Upper lobe of left lung (tissue), 6 donors: ENCODE results near the gene CIC. TPM values are rescaled to one million over a fixed set of nuclear protein-coding genes. Genes with fewer than 3 reads are reported as not detected.

Source experiments
- ATAC-seq, 2 donors: fragments of 200-7000 bp; cut with Tn5 transposase; one replicate each; pipeline ENCODE4 v1.9.1; 2022; ENCODE audit warnings: mild to moderate bottlenecking in 2 of 2, moderate library complexity in 2 of 2; ENCODE audit not compliant: low FRiP score in 2 of 2
- DNase-seq, 2 donors: peaks; one replicate each; pipeline ENCODE4 v3.0.0-alpha.2; 2019 to 2020
- H3K27ac ChIP-seq, 4 donors: fragments of 200-600 bp; sonication (generic); one replicate each; pipeline ENCODE4 v1.5.1; 2016 to 2019
- H3K27me3 ChIP-seq, 4 donors: fragments of 200-600 bp; sonication (generic); one replicate each; pipeline ENCODE4 v1.5.1; 2017 to 2019
- H3K36me3 ChIP-seq, 4 donors: fragments of 200-600 bp; sonication (generic); one replicate each; pipeline ENCODE4 v1.5.1; 2016 to 2019
- H3K4me1 ChIP-seq, 4 donors: fragments of 200-600 bp; sonication (generic); one replicate each; pipeline ENCODE4 v1.5.1; 2018 to 2019
- H3K4me3 ChIP-seq, 4 donors: fragments of 200-600 bp; sonication (generic); one replicate each; pipeline ENCODE4 v1.5.1; 2017 to 2019; ENCODE audit warnings: mild to moderate bottlenecking in 2 of 4, moderate library complexity in 1 of 4
- H3K9me3 ChIP-seq, 4 donors: fragments of 200-600 bp; sonication (generic); one replicate each; pipeline ENCODE4 v1.5.1; 2018 to 2019
- EP300 ChIP-seq, 4 donors: sonication (generic); formaldehyde crosslinking; IDR thresholded peaks; one replicate each; pipeline ENCODE4 v1.5.1; 2017; ENCODE audit warnings: antibody characterized with exemption in 4 of 4, control low read depth in 2 of 4
- POLR2A ChIP-seq, 4 donors: fragments of 450-650 bp; IDR thresholded peaks; one replicate each; pipeline ENCODE4 v1.5.1; 2016 to 2017; ENCODE audit warnings: antibody characterized with exemption in 4 of 4, mild to moderate bottlenecking in 2 of 4
- POLR2AphosphoS5 ChIP-seq, 2 donors: sonication (generic); formaldehyde crosslinking; IDR thresholded peaks; one replicate each; pipeline ENCODE4 v1.5.1; 2017; ENCODE audit warnings: antibody characterized with exemption in 2 of 2
- WGBS, 2 donors: methylation state at CpG; one replicate each; pipeline ENCODE4 v1.1.5; 2017 to 2018; 5-methylcytosine and 5-hydroxymethylcytosine counted together
- total RNA-seq, 6 donors: library from RNA; depleted of rRNA in 4 of 6; stranded (reverse); fragments of >200 nt in 4 of 6; gene quantifications; one replicate each; pipeline versions ENCODE4 v1.1.0 to v1.2.1, GENCODE V29; 2016 to 2021
- TF ChIP-seq, protein P1 (sequence below), 6 experiments: fragments of 450-650 bp in 4 of 6; fragments of 200-600 bp in 2 of 6; sonication (generic) in 2 of 6; IDR thresholded peaks; one replicate each; pipeline ENCODE4 v1.5.1; 2016 to 2019; ENCODE audit warnings: antibody characterized with exemption in 6 of 6
- donor health status: DM: no; HTN: no; CAD: no; lungs with moderate emphysema.
- donor health status: DM: no; HTN: yes; CAD: no; lungs with severe emphysema.

The CIC gene
- total RNA-seq, 6 donors from 2014 or later: 52.6 to 170 (median 77.7) TPM

DNA sequence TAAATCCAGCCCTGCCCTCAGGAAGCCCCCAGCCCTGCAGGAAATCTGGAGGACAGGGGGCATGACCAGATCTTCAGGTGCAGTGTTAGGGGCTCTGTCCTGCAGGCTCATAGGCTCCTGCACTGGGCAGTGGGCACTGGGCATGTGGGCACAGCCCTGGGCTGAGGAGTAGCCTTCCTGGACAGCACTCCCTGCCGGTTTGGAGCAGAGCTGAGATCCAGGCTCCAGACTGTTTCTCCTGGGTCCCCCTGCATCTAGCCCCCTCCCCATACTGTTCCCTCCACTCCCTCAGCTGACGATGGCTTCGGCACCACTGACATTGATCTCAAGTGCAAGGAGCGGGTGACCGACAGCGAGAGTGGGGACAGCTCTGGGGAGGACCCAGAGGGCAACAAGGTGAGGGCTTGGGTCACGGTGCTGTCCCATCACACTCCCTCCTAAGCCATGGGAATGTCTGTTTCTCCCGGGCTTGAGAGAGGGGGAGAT, 20.5 kb downstream of the CIC start:
- no peak for DNase-seq
- peaks cover 27 to 79% (median 77%) of the 10 kb centered on the region in 4 donors for H3K36me3 ChIP-seq
- ATAC-seq: no peak
- H3K4me1 ChIP-seq: peaks cover 15 to 23% (median 20%) of the 10 kb centered on the region in 4 donors
- TF ChIP-seq, protein P1, sequence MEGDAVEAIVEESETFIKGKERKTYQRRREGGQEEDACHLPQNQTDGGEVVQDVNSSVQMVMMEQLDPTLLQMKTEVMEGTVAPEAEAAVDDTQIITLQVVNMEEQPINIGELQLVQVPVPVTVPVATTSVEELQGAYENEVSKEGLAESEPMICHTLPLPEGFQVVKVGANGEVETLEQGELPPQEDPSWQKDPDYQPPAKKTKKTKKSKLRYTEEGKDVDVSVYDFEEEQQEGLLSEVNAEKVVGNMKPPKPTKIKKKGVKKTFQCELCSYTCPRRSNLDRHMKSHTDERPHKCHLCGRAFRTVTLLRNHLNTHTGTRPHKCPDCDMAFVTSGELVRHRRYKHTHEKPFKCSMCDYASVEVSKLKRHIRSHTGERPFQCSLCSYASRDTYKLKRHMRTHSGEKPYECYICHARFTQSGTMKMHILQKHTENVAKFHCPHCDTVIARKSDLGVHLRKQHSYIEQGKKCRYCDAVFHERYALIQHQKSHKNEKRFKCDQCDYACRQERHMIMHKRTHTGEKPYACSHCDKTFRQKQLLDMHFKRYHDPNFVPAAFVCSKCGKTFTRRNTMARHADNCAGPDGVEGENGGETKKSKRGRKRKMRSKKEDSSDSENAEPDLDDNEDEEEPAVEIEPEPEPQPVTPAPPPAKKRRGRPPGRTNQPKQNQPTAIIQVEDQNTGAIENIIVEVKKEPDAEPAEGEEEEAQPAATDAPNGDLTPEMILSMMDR (IDR thresholded peaks at IDR 0.05): no peak
- TF ChIP-seq POLR2AphosphoS5 (IDR thresholded peaks at IDR 0.05) (no peak), POLR2A (IDR thresholded peaks at IDR 0.05) (no peak), EP300 (IDR thresholded peaks at IDR 0.05) (no peak)
- no peak overlapping the region for H3K4me3 ChIP-seq
- H3K27ac ChIP-seq: no peak overlapping the region
- no peaks in the 10 kb centered on the region for H3K9me3 ChIP-seq
- no peaks in the 10 kb centered on the region for H3K27me3 ChIP-seq
- 87 to 90% methylated on average over 7 to 8 of the region's 8 CpGs for WGBS, 2 donors

DNA sequence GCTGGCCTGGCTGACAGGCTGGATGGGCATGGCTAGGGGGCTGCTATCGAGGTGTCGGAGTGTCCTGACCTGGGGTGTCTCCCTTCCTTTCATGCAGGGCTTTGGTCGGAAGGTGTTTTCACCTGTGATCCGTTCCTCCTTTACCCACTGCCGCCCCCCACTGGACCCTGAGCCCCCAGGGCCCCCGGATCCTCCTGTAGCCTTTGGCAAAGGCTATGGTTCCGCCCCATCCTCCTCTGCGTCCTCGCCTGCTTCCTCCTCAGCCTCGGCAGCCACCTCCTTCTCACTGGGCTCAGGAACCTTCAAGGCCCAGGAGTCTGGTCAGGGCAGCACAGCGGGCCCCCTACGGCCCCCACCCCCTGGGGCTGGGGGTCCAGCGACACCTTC, 21.1 kb downstream of the CIC start:
- Histone ChIP-seq H3K4me3 (no peak overlapping the region), H3K9me3 (no peaks in the 10 kb centered on the region), H3K36me3 (peaks cover 27 to 85% (median 82%) of the 10 kb centered on the region in 4 donors), H3K27ac (no peak overlapping the region), H3K4me1 (peaks cover 12 to 18% (median 15%) of the 10 kb centered on the region in 4 donors), H3K27me3 (no peaks in the 10 kb centered on the region)
- no peak for ATAC-seq
- 88 to 91% methylated on average over 12 to 13 of the region's 13 CpGs for WGBS, 2 donors
- no peak for TF ChIP-seq POLR2A (IDR thresholded peaks at IDR 0.05)
- no peak for TF ChIP-seq EP300 (IDR thresholded peaks at IDR 0.05)
- TF ChIP-seq, protein P1 (IDR thresholded peaks at IDR 0.05): no peak
- no peak for TF ChIP-seq POLR2AphosphoS5 (IDR thresholded peaks at IDR 0.05)
- DNase-seq: peak in 1 of 2 donors; percentile 57

GRCh38 chr19:42290523-42291434, 21.7 kb downstream of the CIC start:
- H3K27me3 ChIP-seq: no peaks in the 10 kb centered on the region
- no peak for TF ChIP-seq POLR2A (IDR thresholded peaks at IDR 0.05)
- TF ChIP-seq EP300 (IDR thresholded peaks at IDR 0.05): no peak
- TF ChIP-seq, protein P1 (IDR thresholded peaks at IDR 0.05): peak; percentile 38 to 62 (median 54)
- TF ChIP-seq POLR2AphosphoS5 (IDR thresholded peaks at IDR 0.05): no peak
- H3K36me3 ChIP-seq: peaks cover 27 to 91% (median 84%) of the 10 kb centered on the region in 4 donors
- no peak overlapping the region for H3K27ac ChIP-seq
- no peaks in the 10 kb centered on the region for H3K9me3 ChIP-seq
- H3K4me1 ChIP-seq: peaks cover 6 to 12% (median 9%) of the 10 kb centered on the region in 4 donors
- ATAC-seq (peak in 1 of 2 donors; percentile 21), DNase-seq (peak in 1 of 2 donors; percentile 83)
- WGBS, 2 donors: 86 to 90% methylated on average over 18 to 24 of the region's 31 CpGs
- no peak overlapping the region for H3K4me3 ChIP-seq

- no peak overlapping the region for H3K4me3 ChIP-seq
- no peak overlapping the region for H3K27ac ChIP-seq
- H3K4me1 ChIP-seq: peaks cover 0 to 5% (median 2%) of the 10 kb centered on the region in 4 donors
- no peaks in the 10 kb centered on the region for H3K9me3 ChIP-seq
- TF ChIP-seq, protein P1 (IDR thresholded peaks at IDR 0.05): no peak
- TF ChIP-seq POLR2AphosphoS5 (IDR thresholded peaks at IDR 0.05) (no peak), EP300 (IDR thresholded peaks at IDR 0.05) (no peak)
- H3K36me3 ChIP-seq: peaks cover 27 to 91% (median 84%) of the 10 kb centered on the region in 4 donors
- WGBS, 2 donors: 74 to 91% methylated on average over 4 to 6 of the region's 9 CpGs
- no peak for ATAC-seq
- no peaks in the 10 kb centered on the region for H3K27me3 ChIP-seq
- DNase-seq: peak in 1 of 2 donors; percentile 82
These were observed 22.4 kb downstream of the CIC start for GRCh38 chr19:42291435-42291810.
